HG03558 (cell line): ENCODE measurements around the gene L3HYPDH.

Source experiments
- ATAC-seq: cut with Tn5 transposase; IDR thresholded peaks from one replicate; pipeline ENCODE4 v1.9.1; 2021; ENCODE audit warnings: moderate number of reproducible peaks; ENCODE audit not compliant: unreplicated experiment; ENCODE audit errors: extremely low read depth

Gene L3HYPDH

GRCh38 chr14:59428581-59429012 is 55.6 kb downstream of the L3HYPDH start:
- ATAC-seq: no peak

DNA sequence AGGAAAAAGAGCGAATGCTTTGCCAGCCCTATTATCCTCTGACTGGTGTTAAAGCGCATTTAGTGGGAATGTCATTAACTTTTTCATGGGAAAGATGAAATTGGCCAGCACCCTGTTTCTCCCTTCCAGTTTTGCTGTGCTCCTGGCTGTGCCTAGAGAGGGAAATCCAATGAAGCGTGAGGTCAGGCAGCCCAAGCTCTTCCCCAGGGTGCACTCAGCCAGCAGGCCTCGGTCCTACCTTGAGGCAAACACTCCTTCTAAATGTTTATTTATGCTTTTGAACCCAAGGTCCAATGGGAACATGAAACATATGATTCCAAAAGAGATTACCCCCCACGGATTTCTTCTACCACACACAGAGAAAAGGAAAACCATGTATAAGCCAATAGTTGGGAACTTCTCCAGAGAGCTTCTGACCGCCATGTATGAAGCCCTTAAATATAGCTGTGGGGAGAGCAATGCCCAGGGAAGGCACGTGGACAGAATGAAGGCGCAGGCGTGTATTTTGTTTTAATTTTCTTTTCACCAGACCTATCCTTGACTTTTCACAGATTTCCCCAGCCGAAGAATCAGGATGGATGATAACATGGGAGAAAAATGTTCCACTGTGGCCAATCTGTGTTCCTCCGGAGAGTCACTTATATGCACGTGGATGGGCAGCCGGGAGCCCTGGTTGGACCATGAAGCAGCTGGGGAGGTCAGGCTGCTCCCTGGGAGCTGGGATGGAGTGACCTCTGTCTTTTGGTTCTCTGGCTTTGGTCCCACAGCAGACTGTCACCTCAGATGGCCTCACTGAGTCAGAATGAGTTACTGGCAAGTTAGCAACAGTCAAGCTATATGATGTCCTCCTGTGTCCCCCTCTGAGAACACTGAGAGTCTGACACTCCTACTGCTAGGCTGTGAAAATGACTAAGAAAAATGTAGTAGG is 56.3 kb downstream of the L3HYPDH start:
- no peak for ATAC-seq

DNA sequence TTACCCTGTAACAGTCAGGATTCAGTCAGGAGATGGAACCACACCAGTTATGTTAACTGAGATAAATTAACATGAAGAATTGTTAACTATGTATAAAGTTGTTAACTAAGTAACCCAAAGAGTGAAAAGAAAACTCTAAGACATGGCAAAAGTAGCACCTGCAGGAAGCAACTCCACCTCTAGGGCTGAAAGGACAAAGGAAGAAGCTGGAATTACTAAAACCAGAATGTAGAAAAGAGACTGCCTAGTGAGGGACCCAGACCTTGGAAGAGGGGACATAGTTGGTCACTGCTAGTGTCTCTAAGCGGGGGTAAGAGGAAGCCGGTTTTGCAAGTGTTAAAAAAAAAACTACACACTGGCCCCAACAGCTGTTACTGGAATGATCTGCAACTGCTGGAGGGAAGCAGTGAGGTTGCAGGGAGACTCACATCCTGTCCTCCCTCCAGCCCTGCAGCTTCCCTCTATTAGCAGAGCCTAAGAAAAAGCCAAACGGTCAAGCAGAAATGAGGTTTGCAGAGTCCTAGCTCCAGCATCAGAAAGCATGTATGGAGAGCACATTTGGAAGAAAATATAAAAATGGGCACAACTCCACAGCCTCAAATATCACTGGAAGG is 58.8 kb downstream of the L3HYPDH start:
- no peak for ATAC-seq

GRCh38 chr14:59424341-59425071 is 59.7 kb downstream of the L3HYPDH start:
- ATAC-seq: no peak
